HEK293 (cell line): ENCODE results near the gene ADAMTS17.

Experiments
- CTCF ChIP-seq: fragments of 450-650 bp; formaldehyde crosslinking; IDR thresholded peaks from 2 replicates; pipeline ENCODE4 v1.5.1; 2016; ENCODE audit warnings: missing biosample characterization, missing genetic modification characterization
- INSM2 ChIP-seq: fragments of 450-650 bp; formaldehyde crosslinking; IDR thresholded peaks from 2 replicates; pipeline ENCODE4 v1.5.1; 2016; ENCODE audit warnings: missing biosample characterization, missing genetic modification characterization

DNA sequence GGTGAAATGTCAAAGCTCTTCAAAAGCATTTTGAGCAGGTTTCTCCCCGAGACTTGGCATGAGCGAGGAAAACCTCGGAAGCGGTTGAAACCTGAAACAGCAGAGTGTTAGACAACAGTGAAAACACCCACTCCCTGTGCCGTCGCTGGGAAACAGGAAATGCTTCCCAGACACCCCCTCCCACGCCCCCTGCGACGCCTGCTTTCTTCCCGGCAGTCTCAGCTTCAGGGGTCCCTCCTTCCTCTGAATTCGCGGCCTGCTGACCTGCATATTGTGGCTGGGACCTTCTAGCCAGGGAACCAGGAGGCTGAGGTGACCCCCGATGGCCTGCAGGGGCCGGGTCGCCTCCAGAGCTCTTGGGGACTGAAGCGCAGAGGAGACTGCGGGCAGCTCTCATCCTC is 357.9 kb downstream of the ADAMTS17 start:
- TF ChIP-seq INSM2 (tag by site-specific recombination) (no peak), CTCF (tag by site-specific recombination) (no peak)
